SH-SY5Y (cell line): ENCODE data around the gene FGF4.

ENCODE experiments used
- GATA2 ChIP-seq: IDR thresholded peaks from 2 replicates; pipeline ENCODE4 v1.6.1; 2011; ENCODE audit warnings: mild to moderate bottlenecking, low read depth, low read length
- GATA3 ChIP-seq: IDR thresholded peaks from 2 replicates; pipeline ENCODE4 v1.6.1; 2011; ENCODE audit warnings: low read depth, mild to moderate bottlenecking, low read length, moderate library complexity

The FGF4 gene

GRCh38 chr11:69813839-69814238 lies 38.7 kb upstream of the FGF4 start:
- TF ChIP-seq GATA3 (no peak), GATA2 (no peak)

- TF ChIP-seq GATA3: no peak
- no peak for TF ChIP-seq GATA2
Measured at GRCh38 chr11:69812946-69813345, 37.8 kb upstream of the FGF4 start.

- TF ChIP-seq GATA2 (no peak), GATA3 (no peak)
Measured at GRCh38 chr11:69812256-69812655, 37.1 kb upstream of the FGF4 start.

GRCh38 chr11:69811431-69811830 lies 36.3 kb upstream of the FGF4 start:
- TF ChIP-seq GATA3: no peak
- TF ChIP-seq GATA2: no peak

DNA sequence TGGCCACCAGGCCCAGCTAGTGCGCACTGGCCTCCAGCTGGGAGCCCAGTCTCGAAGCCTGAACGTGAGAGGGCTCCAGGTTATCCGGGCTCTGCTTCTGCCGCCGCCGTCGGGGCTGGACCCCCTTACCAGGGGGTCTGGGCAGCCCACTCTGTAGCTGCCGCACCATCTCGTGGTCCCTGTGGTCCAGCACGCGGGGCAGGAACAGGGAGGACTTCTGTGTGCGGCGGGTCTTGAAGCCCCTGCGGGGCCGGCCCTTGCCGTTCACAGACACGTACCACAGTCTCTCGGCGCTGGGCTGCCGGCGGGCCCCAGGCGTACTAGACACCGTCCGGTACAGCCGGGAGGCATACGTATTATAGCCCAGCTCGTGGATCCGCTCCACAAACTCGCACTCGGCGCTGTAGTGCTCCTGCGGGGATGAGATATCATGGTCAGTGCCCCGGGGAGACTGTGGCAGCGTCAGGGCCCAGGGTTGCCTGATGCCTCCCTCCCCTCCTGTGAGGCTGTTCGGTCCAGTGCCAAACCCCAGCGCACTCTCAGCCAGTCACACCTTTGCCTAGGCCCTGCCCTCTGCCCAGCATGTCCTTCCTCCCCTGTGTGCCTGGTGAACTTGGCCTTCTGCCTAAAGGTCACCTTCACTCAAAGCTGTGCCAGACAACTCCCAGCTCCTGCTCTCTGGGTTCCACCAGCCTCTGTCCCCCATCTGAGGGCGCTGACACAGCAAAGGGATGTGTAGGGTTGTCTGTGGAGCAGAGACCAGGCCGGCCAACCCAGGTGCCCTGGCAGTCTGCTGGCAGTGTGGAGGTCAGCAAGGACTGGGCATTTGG lies 35.4 kb upstream of the FGF4 start:
- TF ChIP-seq GATA3 (no peak), GATA2 (no peak)

DNA sequence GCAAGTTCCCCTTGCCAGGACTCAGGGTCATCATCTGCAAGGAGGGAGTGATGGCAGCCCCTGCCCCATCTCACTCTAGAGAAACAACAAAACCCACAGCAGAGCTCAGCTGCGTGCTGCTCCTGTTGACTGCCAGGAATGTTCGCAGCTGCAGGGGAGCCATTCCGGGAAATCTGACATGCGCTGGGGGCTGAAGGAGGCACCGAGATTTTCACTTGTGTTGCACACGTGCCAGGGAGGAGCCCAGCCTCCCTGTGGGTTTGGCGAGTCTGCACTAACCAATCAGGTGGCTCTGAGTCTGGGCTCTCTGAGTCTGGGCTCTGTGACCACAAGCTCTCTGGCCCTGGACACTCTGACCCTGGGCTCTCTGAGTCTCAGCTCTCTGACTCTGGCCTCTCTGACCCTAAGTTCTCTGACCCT lies 33.5 kb upstream of the FGF4 start:
- TF ChIP-seq GATA2 (no peak), GATA3 (no peak)

DNA sequence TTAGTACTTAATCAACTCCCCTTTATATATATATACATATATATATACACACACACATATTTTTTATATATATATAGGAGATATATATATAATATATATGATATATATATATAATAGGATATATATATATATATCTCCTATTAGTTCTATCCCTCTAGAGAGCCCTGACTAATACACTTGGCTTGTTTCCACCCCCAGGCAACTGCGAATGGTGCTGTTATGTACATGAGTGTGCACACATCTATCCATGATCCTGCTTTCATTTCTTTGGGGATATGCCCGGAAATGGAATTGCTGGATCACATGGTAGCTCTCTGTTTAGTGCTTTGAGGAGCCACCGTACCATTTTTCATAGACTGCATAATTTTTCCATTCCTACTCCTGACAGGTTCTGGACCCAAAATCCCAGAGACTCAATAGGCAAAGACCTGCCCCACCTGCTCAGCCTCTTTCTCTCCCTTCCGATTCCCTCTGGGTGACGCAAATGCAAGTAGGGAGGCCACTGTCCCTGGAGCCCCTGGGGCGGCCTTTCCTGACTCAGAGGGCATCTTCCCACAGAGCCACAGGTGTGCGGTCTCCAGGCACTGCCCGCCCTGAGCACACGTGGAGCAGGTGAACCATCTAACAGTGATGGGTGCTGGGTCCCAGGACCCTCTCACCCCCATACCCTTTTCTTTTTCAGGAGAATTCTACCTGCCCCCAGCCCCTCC lies 32.1 kb upstream of the FGF4 start:
- no peak for TF ChIP-seq GATA2
- no peak for TF ChIP-seq GATA3

DNA sequence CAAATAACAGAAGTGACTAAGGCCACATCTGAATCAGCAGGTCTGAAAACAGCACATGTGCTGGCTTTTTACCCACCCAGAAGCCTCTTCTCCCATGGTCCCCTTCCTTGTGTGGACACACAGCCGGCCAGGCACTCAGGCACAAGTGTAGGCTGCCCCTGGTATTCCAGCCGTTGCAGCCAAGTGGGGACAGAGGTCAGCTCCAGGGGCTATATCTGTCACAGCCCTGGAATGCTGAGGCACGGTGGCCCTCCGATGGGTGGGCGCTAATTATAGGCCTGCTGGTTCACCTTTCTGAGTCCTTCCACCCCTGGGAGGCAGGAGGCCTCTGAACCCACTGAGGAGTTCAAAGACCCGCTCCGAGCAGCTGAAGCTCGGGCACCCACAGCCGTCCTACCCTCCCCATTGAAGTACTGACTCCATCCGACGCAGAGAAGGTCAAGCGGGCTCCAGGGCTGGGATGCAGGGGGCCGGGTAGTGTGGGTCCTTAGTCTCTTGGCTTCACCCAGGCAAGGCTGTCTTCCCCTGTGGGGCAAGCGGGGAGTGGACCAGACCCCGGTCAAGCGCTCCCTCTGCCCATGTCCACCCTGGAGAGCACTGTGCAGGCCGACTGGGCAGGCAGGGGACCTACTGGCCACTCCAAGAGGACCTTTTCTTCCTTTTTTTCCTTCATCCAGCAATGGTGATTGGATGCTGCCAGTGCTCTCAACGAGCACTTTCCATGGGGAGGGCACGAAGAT lies 29.8 kb upstream of the FGF4 start:
- TF ChIP-seq GATA2 (no peak), GATA3 (no peak)

DNA sequence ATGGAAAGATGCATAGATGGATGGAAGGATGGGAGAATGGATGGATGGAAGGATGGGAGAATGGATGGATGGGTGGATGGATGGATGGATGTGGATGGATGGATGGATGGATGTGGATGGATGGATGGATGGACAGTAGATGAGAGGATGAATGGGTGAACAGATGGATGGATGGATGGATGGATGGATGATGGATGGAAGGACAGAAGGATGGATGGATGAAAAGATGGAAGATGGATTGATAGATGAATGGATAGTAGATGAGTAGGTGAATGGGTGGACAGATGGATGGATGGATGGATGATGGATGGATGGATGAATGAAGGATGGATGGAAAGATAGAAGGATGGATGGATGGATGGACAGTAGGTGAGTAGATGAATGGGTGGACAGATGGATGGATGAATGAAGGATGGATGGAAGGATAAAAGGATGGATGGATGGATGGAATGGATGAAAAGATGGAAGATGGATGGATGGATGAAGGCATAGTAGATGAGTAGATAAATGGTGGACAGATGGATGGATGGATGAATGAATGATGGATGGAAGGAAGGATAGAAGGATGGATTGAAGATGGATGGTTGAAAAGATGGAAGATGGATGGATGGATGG lies 28.6 kb upstream of the FGF4 start:
- TF ChIP-seq GATA3 (no peak), GATA2 (no peak)

- no peak for TF ChIP-seq GATA3
Measured at GRCh38 chr11:69803022-69803421, 27.9 kb upstream of the FGF4 start.

DNA sequence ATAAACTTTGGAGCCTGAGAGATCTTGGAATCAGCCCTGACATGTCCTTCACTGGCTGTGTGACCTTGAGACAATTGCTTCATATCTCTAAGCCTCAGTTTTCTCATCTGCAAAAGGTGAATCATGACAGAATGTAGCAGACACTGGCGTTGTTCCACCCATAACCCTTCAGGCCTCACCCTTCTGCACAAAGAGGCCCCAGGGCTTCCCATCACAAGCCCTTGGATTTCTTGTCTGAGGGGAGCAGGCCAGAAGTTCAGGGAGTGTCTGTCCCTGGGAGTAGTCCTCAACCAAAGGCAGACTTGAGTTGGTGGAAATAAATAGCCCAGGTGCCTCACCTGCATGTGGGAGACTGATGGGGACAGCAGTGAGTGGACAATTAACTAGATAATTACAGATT lies 27.4 kb upstream of the FGF4 start:
- TF ChIP-seq GATA2: no peak
- no peak for TF ChIP-seq GATA3

- no peak for TF ChIP-seq GATA3
- TF ChIP-seq GATA2: no peak
Measured at GRCh38 chr11:69801513-69802335, 26.6 kb upstream of the FGF4 start.

- TF ChIP-seq GATA3: no peak
- no peak for TF ChIP-seq GATA2
Measured at GRCh38 chr11:69800278-69800677, 25.1 kb upstream of the FGF4 start.
